ENCODE measurements around the gene D2HGDH.
"Not testable (repeated sequence)": the region's sequence is repeated elsewhere in the genome, so short reads cannot be mapped to it uniquely, and the experiment has no call there.

The D2HGDH gene

DNA sequence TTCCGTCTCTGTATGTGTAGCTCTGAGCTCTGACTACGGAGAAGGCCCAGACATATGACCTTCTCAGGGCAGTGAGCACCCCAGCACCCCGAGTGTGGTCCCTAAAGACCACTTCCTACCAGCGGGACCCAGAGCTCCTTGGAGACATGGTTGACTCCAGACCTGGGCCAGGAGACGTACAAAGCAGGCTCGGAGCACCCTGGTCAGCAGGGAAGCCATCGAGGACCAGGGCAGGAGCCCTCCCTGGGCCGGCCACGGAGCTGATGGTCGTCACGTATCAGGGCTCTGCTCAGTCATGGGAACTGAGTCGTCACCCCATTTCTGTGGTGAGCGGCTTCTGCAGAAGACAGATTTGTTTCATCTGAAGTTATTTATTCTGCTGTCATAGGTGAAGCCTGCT is 61.8 kb downstream of the D2HGDH start:
- no peak for DNase-seq

DNA sequence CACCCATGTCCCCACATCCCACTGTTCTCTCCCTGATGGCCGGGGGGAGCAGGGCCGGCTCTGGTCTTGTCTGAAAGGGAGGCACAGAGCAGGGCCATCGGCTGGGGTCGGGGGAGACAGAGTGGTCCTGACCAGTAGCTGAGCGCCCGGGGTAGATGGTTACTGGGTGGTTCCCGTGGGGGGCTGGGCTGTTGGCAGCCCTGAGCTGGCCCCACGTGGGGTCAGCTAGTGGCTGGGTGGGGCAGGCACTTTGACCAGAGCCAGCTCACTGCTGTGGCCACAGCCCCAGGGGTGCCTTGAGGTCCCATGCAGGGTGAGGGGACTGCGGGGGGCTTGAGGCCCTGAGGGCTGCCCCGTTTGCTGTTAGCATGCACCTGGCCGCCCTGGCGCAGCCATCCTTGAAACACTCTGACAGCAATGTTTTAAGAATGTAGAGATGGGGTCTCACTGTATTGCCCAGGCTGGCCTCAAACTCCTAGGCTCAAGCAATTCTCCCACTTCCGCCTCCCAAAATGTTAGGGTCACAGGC is 62.2 kb downstream of the D2HGDH start:
- no peak for DNase-seq

DNA sequence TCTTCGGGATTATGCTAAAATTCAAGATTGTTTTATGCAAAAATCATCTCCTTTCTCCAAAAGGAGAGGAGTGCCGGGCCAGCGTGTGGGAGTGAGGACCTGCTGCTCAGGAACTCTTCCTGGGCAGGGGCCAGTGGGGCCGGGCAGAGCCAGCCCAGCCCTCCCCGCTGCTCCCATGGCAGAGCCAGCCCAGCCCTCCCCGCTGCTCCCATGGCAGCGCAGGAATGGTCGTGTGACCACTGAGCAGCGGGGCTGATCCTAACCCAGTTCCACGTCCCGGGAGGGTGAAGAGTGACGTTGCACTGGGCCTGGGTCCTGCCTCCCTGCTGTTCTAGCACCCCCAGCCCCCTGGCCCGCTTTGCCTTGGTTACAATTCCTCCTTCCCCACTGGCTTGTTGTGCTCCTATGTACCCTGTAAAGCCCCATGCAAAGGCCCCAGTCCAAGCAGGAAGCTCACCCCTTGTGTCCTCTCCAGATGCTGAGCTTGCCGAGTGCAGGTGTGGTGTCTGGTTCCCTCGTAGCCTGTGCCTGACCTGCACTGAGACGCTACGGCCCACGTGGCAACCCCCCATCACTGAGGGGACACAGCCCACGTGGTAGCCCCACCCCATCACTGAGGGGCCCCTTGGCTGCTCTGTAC is 63.1 kb downstream of the D2HGDH start:
- no peak for DNase-seq

DNA sequence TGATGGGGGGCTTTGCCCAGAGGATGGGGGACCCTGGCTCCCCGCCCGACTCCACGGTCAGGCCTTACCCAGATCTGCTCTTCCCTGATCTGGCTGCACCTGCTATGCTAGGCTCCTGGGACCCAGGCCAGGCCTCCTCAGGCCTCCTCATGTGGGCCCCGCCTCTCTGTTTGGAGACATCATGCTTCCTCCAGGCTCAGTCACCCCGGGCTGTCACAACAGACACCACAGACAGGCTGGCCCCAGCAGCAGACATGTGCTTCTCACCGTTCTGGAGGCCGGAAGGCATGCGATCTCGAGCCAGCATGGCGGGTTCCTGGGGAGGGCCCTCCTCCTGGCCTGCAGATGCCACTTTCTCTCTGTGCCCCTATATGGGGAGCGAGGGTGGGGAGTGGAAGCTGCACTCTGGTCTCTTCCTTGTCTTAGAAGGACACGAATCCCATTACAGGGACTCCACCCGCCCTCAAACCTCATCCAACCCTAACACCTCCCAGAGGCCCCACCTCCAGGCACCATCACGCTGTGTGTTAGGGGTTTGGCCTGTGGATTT is 63.7 kb downstream of the D2HGDH start:
- no peak for DNase-seq

DNA sequence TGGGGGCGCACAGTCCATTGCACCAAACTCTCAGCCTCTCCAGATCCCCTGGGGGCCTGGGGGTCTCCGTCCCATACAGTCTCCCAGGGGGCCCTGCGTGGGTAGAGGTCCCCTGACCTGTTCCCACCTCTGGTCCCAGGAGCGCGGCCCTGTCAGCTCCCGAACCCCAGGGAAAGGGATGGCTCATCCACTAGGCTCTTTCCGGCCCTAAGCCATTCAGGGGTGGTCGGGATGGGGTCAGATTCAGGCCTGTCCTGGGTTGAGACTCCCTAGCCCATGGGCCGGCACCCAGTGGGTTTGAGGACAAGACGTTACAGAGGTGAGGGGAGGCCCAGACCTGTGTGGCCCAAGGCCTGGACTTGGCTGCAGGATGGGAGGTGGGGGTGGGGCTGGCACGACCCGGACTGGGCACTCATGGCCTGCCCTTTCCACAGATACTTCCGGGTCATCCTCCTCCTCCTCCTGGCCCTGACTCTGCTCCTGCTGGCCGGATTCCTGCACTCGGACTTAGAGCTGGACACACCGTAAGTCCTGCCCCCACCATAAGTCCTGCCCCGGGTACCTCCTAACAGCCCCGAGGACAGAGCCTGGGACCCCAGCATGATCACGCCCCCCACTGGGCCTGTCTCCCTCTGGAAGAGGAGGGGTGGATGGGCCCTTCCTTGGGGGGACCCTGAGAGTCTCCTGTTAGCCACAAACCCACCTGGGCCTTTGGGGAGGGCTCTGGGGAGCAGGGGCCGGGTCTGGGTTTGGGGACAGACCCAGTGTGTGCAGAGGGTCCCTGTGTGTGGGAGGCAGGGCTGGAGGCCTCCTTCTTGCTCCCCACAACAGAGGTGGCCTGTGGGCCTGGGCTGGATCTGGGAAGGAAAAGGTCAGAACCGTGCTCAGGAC is 64.4 kb downstream of the D2HGDH start:
- DNase-seq: no peak

DNA sequence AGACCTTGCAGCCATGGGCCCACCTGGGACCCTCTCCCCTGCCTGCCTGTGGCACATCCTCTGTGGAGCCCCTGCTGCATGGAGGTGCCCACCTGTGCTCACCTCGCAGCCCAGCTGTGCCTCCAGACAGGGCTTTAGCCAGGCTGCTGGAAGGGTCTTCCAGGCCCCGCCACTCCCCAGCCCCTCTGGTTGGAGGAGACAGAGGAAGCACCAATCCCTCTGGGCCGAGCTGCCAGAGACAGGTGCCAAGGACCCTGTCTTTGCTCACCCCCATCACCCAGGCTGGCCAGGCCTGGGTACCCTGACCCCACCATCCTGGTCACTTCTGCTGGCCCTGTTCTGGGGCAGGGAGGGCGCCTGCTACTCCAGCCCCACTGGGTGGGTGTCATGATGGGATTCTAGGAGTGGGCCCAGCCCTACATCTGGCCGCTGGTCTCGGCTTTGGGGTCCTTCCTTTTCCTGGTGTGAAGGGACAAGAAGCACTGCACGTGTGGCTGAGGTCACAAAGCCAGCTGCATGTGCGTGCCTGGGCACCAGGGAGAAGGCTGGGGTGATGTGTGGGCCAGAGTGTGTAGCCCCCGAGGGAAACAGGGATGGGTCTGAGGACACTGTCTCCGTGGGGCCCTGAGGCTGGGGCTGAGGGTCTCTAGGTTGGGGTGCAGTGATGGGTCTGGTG is 65.2 kb downstream of the D2HGDH start:
- no peak for DNase-seq

DNA sequence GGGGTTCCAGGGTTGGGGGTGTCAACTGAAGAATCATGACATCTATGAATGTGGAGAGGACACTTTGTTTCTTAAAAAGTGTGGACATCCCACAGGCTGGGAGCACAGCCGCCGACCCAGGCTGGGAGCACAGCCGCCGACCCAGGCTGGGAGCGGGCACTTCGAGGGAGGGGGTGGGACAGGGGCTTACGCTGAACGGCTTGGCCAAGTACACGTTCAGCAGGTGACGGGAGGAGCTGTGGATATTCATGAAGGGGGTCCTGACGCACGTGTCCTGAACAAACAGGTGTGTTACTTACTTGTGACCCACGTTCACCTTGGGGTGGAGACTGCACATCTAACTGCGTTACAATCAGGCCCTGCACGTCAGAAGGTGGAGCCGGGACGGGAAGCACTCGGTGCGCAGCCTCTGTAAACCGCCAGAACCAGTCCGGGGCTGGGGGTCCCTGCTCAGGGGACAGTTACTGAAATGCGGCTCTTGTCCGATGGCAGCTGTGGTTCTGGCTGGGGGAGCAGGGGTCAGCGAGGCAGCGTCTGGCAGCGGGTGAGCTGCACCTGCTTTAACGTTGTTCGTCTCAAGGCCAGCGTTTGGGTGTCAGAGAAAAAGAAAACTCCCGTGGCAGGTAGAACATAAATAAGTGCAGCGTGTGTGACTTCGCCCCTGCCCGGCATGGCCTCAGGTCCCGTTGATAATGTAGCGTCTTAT is 65.9 kb downstream of the D2HGDH start:
- not testable (repeated sequence) for DNase-seq

DNA sequence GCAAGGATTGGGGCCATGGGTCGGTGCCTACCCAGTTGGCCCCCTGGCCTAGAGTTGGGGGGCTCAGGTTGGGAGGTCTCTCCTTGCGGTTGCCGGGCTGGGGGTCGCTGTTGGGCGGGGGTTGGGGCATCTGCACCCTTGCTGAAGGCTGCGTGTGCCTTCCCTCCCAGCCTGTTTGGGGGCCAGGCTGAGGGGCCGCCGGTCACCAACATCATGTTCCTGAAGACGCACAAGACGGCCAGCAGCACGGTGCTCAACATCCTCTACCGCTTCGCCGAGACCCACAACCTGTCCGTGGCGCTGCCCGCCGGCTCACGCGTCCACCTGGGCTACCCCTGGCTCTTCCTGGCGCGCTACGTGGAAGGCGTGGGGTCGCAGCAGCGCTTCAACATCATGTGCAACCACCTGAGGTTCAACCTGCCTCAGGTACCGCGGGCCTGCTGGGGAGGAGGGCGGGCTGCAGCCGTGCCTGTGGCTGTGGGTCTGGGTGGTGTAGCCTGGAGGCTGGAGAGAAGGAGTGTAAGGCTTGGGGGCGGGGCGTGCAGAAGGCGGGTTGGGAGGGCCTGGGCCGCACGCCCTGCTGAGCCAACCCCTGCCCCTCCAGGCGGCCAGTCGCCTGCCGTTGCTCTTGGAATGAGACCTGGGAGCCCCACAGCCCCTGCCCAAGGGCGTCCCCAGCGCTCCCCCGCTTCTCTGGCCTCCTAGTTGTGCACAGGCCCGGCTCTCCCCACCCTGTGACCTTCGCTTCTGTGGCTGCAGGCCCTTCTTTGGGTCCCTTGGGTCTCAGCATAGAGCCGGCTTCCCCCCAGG is 67.4 kb downstream of the D2HGDH start:
- DNase-seq: no peak

DNA sequence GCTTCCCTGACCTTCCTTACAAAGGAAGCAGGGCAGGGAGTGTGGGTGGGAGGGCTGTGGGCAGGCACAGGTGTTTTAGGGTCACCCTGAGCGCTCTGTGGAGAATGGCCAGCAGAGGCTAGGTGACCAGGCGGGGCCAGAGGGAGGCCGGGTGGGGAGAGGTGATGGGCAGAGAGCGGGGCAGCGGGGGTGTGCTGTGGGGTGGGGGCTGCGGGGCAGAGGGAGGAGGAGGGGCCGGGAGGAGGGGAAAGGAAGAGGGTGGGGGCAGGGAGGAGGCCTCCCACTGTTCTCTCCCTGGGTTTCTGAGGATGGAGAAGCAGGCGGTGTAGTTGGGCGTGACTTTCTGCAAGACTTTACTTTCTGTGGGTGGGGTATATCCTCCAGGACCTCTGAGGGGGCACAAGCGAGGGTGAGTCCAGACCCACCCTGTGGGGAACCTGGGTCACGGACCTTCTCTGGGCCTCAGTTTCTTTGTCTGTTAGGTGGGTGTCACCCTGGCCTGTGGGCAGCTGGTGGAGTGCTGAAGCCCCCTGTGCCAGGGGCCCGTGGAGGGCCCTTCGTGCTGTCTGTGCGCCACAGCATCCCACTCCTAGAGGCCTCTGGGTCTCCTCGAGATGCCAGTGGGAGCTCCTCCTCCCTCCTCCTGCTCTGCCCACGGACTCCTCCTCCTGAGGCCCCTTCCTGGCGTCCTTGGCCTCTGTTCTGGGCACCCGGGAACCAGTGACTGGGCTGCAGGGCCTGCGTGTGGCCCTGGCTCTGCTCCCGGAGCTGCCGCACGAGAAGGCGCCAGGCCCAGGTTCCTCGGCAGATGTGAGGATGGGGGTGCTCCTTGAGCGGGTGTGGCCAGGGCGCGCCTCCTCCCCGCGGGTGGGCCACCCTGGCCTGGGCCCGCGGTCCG is 68.2 kb downstream of the D2HGDH start:
- peak; percentile 19 for DNase-seq

DNA sequence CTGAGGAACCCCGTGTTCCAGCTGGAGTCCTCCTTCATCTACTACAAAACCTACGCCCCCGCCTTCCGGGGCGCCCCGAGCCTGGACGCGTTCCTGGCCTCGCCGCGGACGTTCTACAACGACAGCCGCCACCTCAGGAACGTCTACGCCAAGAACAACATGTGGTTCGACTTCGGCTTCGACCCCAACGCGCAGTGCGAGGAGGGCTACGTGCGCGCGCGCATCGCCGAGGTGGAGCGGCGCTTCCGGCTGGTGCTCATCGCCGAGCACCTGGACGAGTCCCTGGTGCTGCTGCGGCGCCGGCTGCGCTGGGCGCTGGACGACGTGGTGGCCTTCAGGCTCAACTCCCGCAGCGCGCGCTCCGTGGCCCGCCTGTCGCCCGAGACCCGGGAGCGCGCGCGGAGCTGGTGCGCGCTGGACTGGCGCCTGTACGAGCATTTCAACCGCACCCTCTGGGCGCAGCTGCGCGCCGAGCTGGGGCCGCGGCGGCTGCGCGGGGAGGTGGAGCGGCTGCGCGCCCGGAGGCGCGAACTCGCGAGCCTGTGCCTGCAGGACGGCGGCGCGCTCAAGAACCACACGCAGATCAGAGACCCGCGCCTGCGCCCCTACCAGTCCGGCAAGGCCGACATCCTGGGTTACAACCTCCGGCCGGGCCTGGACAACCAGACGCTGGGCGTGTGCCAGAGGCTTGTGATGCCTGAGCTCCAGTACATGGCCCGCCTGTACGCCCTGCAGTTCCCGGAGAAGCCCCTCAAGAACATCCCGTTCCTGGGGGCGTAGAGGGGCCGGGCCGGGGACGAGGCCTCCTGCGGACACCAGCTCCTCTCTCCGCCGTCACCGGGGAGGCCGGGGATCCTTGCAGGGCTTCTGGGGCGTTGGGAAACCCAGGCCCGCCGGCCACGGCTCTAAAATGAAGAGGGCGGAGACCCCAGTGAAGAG is 69.2 kb downstream of the D2HGDH start:
- DNase-seq: peak; percentile 88

DNA sequence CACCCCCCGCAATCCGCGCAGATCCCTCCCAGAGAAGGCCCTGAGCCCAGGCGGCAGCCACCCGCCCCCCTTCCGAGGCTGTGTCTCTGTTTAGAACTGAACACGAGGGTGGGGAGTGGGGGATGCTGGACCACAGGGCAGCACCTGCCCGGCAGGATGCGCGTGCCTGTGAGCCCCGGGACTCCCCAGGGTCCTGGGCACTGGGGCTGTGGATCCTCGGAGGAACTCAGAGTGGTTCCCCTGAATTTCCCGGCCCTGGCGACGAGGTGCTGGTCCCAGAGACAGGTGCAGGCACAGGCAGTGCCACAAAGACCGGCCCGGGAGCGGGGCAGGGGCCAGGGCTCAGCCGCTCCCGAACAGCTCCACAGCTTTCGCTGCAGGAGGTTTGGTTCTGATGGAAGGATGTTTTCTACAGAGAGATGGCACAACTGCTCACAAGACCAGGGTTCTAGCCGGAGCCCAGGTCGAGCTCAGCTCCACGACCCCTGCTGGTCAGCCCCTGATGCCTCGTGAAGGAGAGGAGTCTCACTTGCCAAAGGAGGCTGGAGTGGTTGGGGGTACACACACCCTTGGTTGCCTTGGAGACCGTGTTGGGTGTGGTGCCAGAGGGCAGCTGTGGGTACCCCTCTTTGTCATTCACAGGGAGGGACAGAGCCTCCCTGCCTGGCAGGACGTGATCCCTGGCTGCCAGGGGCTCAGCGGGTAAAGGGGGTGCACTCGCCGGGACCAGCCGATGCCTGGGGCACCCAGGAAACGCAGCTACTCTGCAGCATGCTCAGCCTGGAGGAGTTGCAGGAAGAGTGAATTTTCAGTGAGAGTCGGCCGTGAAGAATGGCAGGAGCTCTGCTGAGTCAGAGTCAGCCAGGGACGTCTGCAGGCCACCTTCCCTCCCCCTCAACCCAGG is 70.1 kb downstream of the D2HGDH start:
- DNase-seq: peak; percentile 43

DNA sequence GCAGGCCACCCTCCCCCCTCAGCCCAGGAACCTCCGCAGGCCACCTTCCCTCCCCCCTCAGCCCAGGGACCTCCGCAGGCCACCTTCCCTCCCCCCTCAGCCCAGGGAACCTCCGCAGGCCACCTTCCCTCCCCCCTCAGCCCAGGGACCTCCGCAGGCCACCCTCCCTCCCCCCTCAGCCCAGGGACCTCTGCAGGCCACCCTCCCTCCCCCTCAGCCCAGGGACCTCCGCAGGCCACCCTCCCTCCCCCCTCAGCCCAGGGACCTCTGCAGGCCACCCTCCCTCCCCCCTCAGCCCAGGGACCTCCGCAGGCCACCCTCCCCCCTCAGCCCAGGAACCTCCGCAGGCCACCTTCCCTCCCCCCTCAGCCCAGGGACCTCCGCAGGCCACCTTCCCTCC is 71.8 kb downstream of the D2HGDH start:
- DNase-seq: not testable (repeated sequence)

DNA sequence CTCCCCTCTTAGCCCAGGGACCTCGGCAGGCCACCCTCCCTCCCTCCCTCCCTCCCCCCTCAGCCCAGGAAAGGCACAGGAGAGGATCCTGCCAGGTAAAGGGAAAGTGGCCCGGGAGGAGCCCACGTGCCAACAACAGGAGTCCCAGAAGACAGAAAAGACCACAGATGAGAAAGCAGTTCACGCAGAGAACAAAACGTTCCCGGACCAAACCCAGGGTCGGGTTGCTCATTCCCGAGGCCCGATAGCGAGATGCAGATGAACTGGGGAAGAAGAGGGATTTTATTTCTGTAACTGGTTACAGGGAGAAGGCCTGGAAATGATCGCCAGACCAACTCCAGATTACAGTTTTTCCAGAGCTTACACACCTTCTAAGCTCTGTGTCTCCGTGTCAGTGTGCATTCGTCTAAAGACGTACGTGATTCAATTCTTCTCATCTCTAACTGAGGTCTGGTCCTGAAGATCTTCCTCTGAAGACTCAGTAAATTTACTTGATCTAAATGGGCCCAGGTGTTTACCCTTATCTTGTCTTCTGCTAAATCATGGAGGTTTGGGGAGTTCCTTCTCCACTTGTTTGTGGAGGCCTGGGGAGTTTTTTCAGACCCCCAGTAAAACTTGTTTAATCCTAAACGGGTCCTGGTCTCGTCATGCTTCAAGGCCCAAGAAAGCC is 73.8 kb downstream of the D2HGDH start:
- peak; percentile 66 for DNase-seq

DNA sequence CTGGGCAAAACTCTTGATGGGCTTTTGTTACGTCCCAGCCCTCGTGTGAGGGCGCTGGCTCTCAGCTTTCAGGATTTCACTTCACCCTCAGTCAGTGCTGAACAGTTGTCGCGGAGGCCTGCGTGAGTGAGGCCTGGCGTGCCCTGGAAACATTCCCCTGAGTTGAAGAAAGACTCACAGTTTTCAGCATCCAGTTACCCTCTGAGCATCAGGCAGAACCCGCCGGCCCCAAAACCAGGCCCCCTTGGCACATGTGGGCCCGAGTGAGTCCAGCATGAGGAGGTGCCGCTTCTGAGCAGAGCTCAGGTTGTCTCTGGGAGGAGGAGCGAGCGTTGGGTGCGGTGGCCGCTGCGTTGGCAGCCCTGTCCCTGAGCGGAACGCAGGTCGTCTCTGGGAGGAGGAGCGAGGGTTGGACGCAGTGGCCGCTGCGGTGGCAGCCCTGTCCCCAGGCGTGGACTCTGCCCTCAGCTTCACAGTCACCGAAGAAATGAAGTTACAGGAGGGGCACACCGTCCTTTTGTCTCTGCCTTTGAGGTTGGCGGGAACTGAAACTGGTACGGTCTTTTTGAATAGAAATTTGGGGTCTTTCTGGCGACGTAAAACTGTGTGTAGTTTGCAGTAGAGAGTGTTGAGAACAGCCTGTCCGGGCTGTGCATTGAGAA is 74.4 kb downstream of the D2HGDH start, which contains the start of gene NEU4:
Gene NEU4 (plus strand): TSS at position 473 of the 662 bp plus-strand sequence. CDS start 5,292 bp downstream, outside the sequence.
- peak; percentile 60 for DNase-seq

DNA sequence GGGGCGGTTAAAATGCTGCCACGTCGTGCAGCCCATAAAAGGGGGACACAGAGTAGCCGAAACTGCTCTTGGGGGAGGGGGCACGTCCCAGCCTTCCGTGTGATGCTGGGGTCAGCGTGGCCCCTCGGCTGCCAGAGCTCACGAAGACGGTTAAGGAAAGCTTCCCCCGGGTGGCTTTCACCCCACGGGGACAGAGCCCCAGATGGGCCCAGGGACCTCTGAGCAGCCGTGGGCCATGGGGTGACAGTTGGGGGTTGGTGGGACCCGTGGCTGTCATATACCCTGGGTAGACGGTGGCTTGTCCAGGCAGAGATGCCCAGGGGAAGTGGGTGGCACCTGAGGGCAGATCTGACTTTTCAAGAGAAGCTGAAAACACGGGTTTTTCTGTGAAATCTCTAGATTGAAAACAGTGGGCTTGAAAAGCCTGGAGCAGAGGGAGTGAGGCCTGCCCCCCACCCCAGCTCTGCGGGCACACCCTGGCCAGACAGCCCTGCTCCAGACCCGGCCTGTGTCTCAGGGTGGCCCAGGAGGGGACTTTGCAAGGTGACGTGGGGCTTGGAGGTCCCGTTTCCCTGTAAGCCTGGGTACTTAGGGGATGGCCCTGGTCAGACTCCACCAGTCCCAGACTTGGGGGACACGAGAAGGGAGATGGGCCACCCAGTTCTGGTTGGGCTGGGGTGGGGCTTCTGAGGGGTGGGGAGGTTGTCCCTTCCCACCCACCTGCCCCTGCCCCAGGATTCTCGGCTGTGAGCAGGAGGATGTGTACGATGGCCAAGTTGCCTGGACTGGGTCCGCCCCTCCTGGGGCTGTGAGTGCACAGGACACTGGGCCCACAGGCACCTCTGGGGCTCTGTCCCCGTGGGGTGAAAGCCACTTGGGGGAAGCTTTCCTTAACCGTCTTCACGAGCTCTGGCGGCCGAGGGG is 75.2 kb downstream of the D2HGDH start:
- no peak for DNase-seq
